Endothelial cell of umbilical vein (primary cell): ENCODE measurements around the gene SMIM38. TPM values are rescaled to one million over a fixed set of nuclear protein-coding genes. Genes with fewer than 3 reads are reported as not detected.

Source experiments
- BruUV-seq: library from RNA; stranded (reverse); fragments of 400-500 nt; replicated peaks from 2 replicates; lab custom pipeline; 2021; lab: Mats Ljungman, UMichigan
- CTCF ChIA-PET: fragments of 300-600, 350-600 bp; sonication (Branson Sonifier 250); formaldehyde crosslinking; loops from one replicate; lab custom pipeline; 2021; ENCODE audit warnings: antibody characterized with exemption, inconsistent platforms; lab: Charles Lee
- POLR2A ChIA-PET: fragments of 300-600, 350-600 bp; sonication (Branson Sonifier 250); formaldehyde crosslinking; loops from one replicate; lab custom pipeline; 2021; ENCODE audit warnings: antibody characterized with exemption, inconsistent platforms; lab: Charles Lee
- DNase-seq: peaks from one replicate; pipeline ENCODE4 v3.0.0-alpha.2; 2011; ENCODE audit warnings: low read depth, low spot score
- FAIRE-seq: peaks from 2 replicates; lab custom pipeline; 2011; peaks lifted over from hg19 to GRCh38; lab: Jason Lieb, UNC
- H2AFZ ChIP-seq: 2 replicates; pipeline ENCODE4 v1.6.0; 2012; ENCODE audit warnings: low read depth, low read length, control low read depth, inconsistent platforms
- H3K27ac ChIP-seq: 2 replicates; pipeline ENCODE4 v1.5.1; 2011; ENCODE audit warnings: low read depth, mild to moderate bottlenecking, control low read depth, low read length, moderate library complexity; ENCODE audit not compliant: insufficient read depth
- H3K27me3 ChIP-seq, 2 experiments: 2 replicates each; pipeline versions ENCODE4 v1.6.0 to v1.6.1; 2011; ENCODE audit warnings: low read length in 2 of 2, mixed read lengths in 1 of 2; ENCODE audit not compliant: control insufficient read depth in 2 of 2, insufficient read depth in 2 of 2
- H3K36me3 ChIP-seq, 2 experiments: 2 replicates in 1 of 2; 3 replicates in 1 of 2; pipeline ENCODE4 v1.5.1; 2011; ENCODE audit warnings: low read length in 2 of 2, mild to moderate bottlenecking in 1 of 2, moderate library complexity in 1 of 2; ENCODE audit not compliant: control insufficient read depth in 2 of 2, insufficient read depth in 2 of 2; ENCODE audit errors: extremely low read depth in 1 of 2
- H3K4me1 ChIP-seq: 3 replicates; pipeline ENCODE4 v1.5.1; 2011; ENCODE audit warnings: mild to moderate bottlenecking, low read length; ENCODE audit not compliant: control insufficient read depth, insufficient read depth; ENCODE audit errors: extremely low read depth
- H3K4me2 ChIP-seq: 2 replicates; pipeline ENCODE4 v1.6.1; 2011; ENCODE audit warnings: low read length, control low read depth, mixed read lengths; ENCODE audit not compliant: insufficient read depth
- H3K4me3 ChIP-seq, 3 experiments: fragments of 200-600 bp in 1 of 3; sonication (generic), shearing (Covaris generic) in 1 of 3; replicated peaks in 1 of 3; 2 replicates each; pipeline ENCODE4 v1.5.1; 2011 to 2016; ENCODE audit warnings: control low read depth in 3 of 3, low read length in 3 of 3, mild to moderate bottlenecking in 2 of 3, inconsistent platforms in 1 of 3, low read depth in 1 of 3, moderate library complexity in 1 of 3; ENCODE audit not compliant: insufficient read depth in 1 of 3
- H3K79me2 ChIP-seq: 2 replicates; pipeline ENCODE4 v1.6.0; 2012; ENCODE audit warnings: low read length, inconsistent platforms; ENCODE audit not compliant: control insufficient read depth, insufficient read depth
- H3K9ac ChIP-seq: replicated peaks from 2 replicates; pipeline ENCODE3; 2011; ENCODE audit warnings: low read length, control low read depth; ENCODE audit not compliant: insufficient read depth; ENCODE audit errors: extremely low read depth
- H3K9me1 ChIP-seq: replicated peaks from 3 replicates; pipeline ENCODE4 v1.6.0; 2011; ENCODE audit warnings: mild to moderate bottlenecking, low read length; ENCODE audit not compliant: control insufficient read depth, insufficient read depth; ENCODE audit errors: extremely low read depth
- H3K9me3 ChIP-seq: replicated peaks from 2 replicates; pipeline ENCODE4 v1.5.1; 2012; ENCODE audit warnings: low read length, inconsistent platforms; ENCODE audit not compliant: control insufficient read depth, insufficient read depth
- H4K20me1 ChIP-seq: replicated peaks from 2 replicates; pipeline ENCODE3; 2011; ENCODE audit warnings: mild to moderate bottlenecking, low read length; ENCODE audit not compliant: control insufficient read depth, insufficient read depth; ENCODE audit errors: extremely low read depth
- CTCF ChIP-seq, 2 donors: IDR thresholded peaks; 1 replicate in 1 of 2; 2 replicates in 1 of 2; pipeline ENCODE4 v1.5.1; 2011; ENCODE audit warnings: low read length in 2 of 2, mild to moderate bottlenecking in 2 of 2, moderate library complexity in 2 of 2, control low read depth in 1 of 2, inconsistent platforms in 1 of 2, low read depth in 1 of 2; ENCODE audit not compliant: insufficient read depth in 1 of 2; ENCODE audit errors: extremely low read depth in 1 of 2
- EZH2 ChIP-seq: IDR thresholded peaks from 2 replicates; pipeline ENCODE4 v1.6.1; 2012; ENCODE audit warnings: borderline replicate concordance, low read depth, mild to moderate bottlenecking, moderate library complexity, low read length, inconsistent platforms; ENCODE audit not compliant: severe bottlenecking
- FOS ChIP-seq: IDR thresholded peaks from 2 replicates; pipeline ENCODE4 v1.6.1; 2011; ENCODE audit warnings: mild to moderate bottlenecking, low read length, moderate library complexity, borderline replicate concordance; ENCODE audit not compliant: insufficient read depth
- GATA2 ChIP-seq: IDR thresholded peaks from 2 replicates; pipeline ENCODE4 v1.7.0; 2011; ENCODE audit warnings: low read depth, mild to moderate bottlenecking, moderate library complexity, mixed read lengths, low read length; ENCODE audit not compliant: insufficient read length, insufficient read depth
- JUN ChIP-seq: IDR thresholded peaks from 2 replicates; pipeline ENCODE4 v1.6.1; 2011; ENCODE audit warnings: borderline replicate concordance, low read depth; ENCODE audit not compliant: insufficient read length, insufficient read depth
- MAX ChIP-seq: IDR thresholded peaks from 2 replicates; pipeline ENCODE4 v1.6.1; 2011; ENCODE audit not compliant: insufficient read depth, insufficient read length
- MYC ChIP-seq: IDR thresholded peaks from one replicate; pipeline ENCODE4 v1.6.1; 2011; ENCODE audit warnings: mild to moderate bottlenecking, low read depth, low read length
- POLR2A ChIP-seq: IDR thresholded peaks from 2 replicates; pipeline ENCODE4 v1.6.1; 2012; ENCODE audit warnings: low read depth, mild to moderate bottlenecking, control low read depth, low read length
- POLR2AphosphoS5 ChIP-seq: IDR thresholded peaks from 2 replicates; pipeline ENCODE4 v1.6.1; 2012; ENCODE audit warnings: low read depth, mild to moderate bottlenecking, control low read depth, low read length, moderate library complexity; ENCODE audit not compliant: insufficient read depth
- dilution Hi-C: fragments of 300-500 bp; cut with MboI; formaldehyde crosslinking; loops from one replicate; pipeline ENCODE4 v1.15.0; 2019; ENCODE audit warnings: low sequenced_read_pairs; ENCODE audit not compliant: extremely low pct_ligation_motif_present
- intact Hi-C: fragments of 100-400 bp; cut with micrococcal nuclease; formaldehyde crosslinking; loops from one replicate; pipeline ENCODE4 v1.10.0; 2022
- polyA plus RNA-seq, 4 experiments: library from polyadenylated mRNA; depleted of rRNA in 3 of 4; stranded (reverse) in 3 of 4; unstranded in 1 of 4; fragments of >200 nt; gene quantifications; 2 replicates each; pipeline versions ENCODE4 v1.2.1 to v1.2.3, GENCODE V29; 2011 to 2012; ENCODE audit warnings: missing spikeins in 1 of 4
- total RNA-seq: library from RNA; stranded (reverse); gene quantifications from 2 replicates; pipeline ENCODE4 v1.2.3, GENCODE V29; 2021

SMIM38 gene
- total and polyA plus RNA-seq, 2 donors (not counting 3 experiments of a cell fraction or from before 2014, with no cell fraction given), result 0.03 TPM; not detected in 1

- TF ChIP-seq POLR2A, result no peak
- TF ChIP-seq POLR2AphosphoS5, result no peak
- no peak for TF ChIP-seq GATA2
- TF ChIP-seq JUN, result no peak
- TF ChIP-seq FOS, result no peak
- no peak for TF ChIP-seq EZH2
- no peak for TF ChIP-seq MYC
- TF ChIP-seq MAX, result no peak
- TF ChIP-seq CTCF (IDR thresholded peaks at IDR 0.05; ENCODE audit: extremely low read depth in 1 of 2, insufficient read depth in 1 of 2, low read depth in 1 of 2, low read length in 2 of 2), result no peak
- Histone ChIP-seq H3K4me2 (no peak overlapping the region), H4K20me1 (no peaks in the 10 kb centered on the region), H3K9me3 (no peaks in the 10 kb centered on the region), H3K4me1 (no peaks in the 10 kb centered on the region), H3K79me2 (no peaks in the 10 kb centered on the region), H2AFZ (no peak overlapping the region), H3K9me1 (no peaks in the 10 kb centered on the region), H3K27me3 (peaks cover 3 to 13% of the 10 kb centered on the region in 2 experiments), H3K4me3 (no peak overlapping the region), H3K9ac (no peak overlapping the region), H3K36me3 (no peaks in the 10 kb centered on the region), H3K27ac (no peak overlapping the region)
- BruUV-seq, result no TSS peak
- no peak for DNase-seq
- intact Hi-C loops (no loop called here), dilution Hi-C loops (no loop called here)
- FAIRE-seq, result no peak
- POLR2A ChIA-PET, result no interaction called here
- CTCF ChIA-PET, result no interaction called here
Observed at GRCh38 chr11:69150175-69150574, 5.6 kb upstream of the SMIM38 start.
